ENCODE results near the gene KCNH3.
"Not testable (repeated sequence)": the region's sequence is repeated elsewhere in the genome, so short reads cannot be mapped to it uniquely, and the experiment has no call there.

KCNH3 gene

DNA sequence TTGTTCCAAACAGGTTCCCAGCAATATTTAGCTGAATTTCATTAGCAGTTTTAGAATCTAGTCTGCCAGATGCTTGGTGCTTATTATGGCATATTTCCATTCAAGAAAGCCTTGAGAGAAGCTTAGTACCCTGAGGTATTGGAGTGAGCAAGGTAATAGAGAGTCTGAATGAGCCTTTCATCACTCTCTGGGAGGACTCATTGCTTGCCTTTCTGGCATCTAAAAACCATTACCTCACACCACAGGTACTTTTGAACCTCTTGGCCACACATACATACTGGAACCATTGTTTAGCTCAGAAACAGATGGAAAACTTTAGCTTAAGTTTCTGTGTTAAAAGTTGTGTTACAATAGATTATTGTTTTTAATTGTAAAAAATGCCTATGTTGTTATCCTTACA lies 27.4 kb upstream of the KCNH3 start:
- no peak for TF ChIP-seq JUND (IDR thresholded peaks at IDR 0.05; ENCODE audit: low read depth)
- in situ Hi-C loops (cut with HindIII; ENCODE audit: low pct_unique_long_range_greater_than_20kb, low sequenced_read_pairs): no loop called here
- DNase-seq (ENCODE audit: low read depth in 1 of 2, low spot score in 1 of 2): no peak

DNA sequence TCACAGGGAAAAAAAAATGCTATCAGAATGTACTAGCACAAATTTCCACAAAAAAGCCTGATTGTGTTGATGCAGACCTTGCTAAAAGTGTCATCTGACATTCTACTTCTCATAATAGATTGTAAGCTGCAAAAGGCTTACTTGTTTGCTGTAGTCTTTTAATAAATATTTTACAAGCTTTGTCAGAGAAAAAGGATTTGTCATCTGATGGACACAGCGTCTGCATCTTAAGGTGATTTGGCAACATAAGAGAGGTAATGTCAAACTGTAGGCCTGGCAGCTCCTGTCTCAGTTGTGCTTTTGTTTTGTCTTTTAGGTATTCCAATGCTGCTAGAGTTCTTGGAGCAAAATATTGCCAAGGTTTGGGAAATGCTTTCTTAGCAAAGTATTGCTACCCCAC lies 26.3 kb upstream of the KCNH3 start:
- no peak for TF ChIP-seq JUND (IDR thresholded peaks at IDR 0.05; ENCODE audit: low read depth)
- in situ Hi-C loops (cut with HindIII; ENCODE audit: low pct_unique_long_range_greater_than_20kb, low sequenced_read_pairs): no loop called here
- DNase-seq (ENCODE audit: low read depth in 1 of 2, low spot score in 1 of 2): no peak

DNA sequence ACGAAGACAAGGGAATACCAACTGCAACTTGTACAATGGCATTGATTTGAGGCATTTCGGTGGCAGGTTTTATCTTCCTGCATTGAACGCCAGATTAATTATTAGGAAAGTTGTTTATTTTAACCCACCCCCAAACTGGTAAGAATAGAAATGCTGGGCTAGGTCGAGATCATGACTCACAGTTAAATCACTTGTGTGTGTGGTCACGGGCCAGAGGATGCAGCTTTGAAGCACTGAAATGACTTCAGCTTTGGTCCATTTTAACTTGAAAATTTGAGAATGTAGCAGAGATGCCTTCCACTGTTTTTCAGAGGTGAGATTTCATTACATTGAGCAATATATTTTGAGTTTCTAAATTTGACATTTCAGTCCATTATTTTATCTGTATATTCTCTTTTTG lies 23.6 kb upstream of the KCNH3 start:
- in situ Hi-C loops (cut with HindIII; ENCODE audit: low pct_unique_long_range_greater_than_20kb, low sequenced_read_pairs): no loop called here
- DNase-seq (ENCODE audit: low read depth in 1 of 2, low spot score in 1 of 2): no peak
- TF ChIP-seq JUND (IDR thresholded peaks at IDR 0.05; ENCODE audit: low read depth): no peak

DNA sequence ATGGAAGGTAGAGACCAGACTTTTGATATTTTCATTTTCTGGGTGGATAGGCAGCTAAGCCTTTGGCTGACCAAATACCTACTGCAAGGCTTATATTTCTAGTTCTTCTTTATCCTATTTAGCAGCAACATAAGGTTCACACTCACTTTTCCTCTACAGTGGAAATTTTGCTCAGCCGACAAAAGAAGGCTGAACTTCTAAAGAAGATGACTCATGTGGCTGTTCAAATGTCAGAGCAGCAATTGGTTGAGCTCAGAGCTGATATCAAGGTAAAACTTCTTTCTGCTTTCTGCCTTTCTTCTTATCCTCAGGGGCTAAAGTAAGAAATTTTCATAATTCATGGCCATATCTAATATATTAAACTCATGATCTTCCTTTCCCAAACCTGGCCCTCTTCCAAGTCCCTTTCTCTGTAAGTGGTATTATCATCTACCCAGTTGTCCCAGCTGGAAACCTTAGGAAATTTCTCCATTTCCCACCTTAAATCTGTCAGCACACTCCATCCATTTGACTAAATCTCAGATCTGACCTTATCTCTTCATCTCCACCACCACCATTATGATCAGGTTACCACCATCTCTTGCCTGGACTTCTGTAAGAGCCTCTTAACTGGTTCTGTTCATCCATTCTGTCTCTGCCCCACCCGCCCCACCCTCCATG lies 19.8 kb upstream of the KCNH3 start:
- DNase-seq (ENCODE audit: low read depth in 1 of 2, low spot score in 1 of 2): no peak
- in situ Hi-C loops (cut with HindIII; ENCODE audit: low pct_unique_long_range_greater_than_20kb, low sequenced_read_pairs): no loop called here
- TF ChIP-seq JUND (IDR thresholded peaks at IDR 0.05; ENCODE audit: low read depth): no peak

DNA sequence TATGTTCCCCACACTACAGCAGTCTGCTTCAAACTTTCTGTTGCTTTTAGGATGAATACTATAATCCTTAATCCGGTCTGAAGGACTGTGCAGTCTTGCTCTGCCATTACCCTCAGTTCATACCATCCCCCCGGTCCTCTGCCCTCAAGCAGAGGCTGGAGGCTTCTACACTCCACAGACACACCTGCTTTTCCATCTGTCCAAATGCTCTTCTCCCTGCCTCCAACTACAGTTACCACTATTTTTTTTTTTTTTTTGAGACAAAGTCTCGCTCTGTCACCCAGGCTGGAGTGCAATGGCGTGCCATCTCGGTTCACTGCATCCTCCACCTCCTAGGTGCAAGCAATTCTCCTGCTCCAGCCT lies 19.3 kb upstream of the KCNH3 start:
- in situ Hi-C loops (cut with HindIII; ENCODE audit: low pct_unique_long_range_greater_than_20kb, low sequenced_read_pairs): no loop called here
- no peak for DNase-seq (ENCODE audit: low read depth in 1 of 2, low spot score in 1 of 2)
- TF ChIP-seq JUND (IDR thresholded peaks at IDR 0.05; ENCODE audit: low read depth): no peak

DNA sequence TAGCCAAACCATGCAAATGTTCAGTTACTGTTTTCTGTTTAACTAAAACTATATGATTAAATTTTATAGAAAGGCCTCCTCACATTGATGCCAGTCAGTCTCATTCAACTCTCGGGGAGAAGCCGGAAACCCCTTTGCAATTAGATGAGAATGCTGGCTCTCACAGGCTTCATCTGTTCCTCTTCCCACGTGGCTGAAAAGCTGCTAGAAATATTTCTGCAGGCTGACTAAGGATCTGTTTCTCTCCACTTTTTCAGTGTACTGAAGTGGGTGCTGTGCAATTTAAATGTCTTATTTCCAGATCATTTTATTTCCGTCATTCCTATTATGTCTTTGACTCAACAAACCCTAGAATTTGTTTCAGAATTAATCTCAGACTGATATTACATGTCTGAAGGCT lies 17.4 kb upstream of the KCNH3 start:
- no peak for DNase-seq (ENCODE audit: low read depth in 1 of 2, low spot score in 1 of 2)
- in situ Hi-C loops (cut with HindIII; ENCODE audit: low pct_unique_long_range_greater_than_20kb, low sequenced_read_pairs): no loop called here
- TF ChIP-seq JUND (IDR thresholded peaks at IDR 0.05; ENCODE audit: low read depth): no peak

DNA sequence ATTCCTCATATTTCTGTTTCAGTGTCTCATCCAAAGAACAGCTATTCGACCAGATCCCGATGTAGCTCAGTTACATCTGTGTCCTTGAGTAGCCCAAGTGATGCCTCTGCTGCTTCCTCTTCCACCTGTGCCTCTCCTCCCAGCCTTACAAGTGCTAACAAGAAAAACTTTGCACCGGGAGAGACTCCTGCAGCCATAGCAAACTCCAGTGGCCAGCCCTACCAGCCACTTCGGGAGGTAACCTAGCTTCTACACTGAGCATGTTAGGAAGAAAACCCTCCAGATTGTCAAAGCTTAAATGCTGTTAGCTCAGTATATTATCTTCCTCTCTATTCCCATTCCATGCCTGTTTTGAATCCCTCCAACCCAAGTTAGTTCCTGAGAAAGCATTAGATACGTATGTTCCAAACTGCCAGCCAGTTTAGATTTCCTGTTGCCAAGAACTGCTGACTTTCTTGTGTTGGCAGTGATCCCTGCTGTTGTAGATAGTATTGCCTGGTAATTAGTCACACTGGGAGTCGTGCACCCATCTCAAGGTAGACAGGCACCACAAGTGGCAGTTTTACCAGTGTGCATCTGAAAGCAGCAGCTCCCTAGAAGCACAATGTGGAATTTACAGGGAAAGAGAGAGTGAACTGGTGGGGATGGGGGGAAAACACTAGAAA lies 14.0 kb upstream of the KCNH3 start:
- in situ Hi-C loops (cut with HindIII; ENCODE audit: low pct_unique_long_range_greater_than_20kb, low sequenced_read_pairs): no loop called here
- no peak for TF ChIP-seq JUND (IDR thresholded peaks at IDR 0.05; ENCODE audit: low read depth)
- no peak for DNase-seq (ENCODE audit: low read depth in 1 of 2, low spot score in 1 of 2)

DNA sequence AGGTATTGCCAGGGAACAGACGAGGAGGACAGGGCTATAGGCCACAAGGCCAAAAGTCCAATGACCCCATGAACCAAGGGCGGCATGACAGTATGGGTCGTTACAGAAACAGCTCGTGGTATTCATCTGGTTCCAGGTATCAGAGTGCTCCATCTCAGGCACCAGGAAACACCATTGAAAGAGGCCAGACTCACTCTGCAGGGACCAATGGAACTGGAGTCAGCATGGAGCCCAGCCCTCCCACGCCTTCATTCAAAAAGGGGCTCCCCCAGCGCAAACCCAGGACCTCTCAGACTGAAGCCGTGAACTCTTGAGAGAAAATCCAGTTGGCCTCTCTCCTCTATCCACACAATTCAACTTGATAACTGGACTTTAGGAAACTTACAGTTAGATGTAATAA lies 12.9 kb upstream of the KCNH3 start:
- in situ Hi-C loops (cut with HindIII; ENCODE audit: low pct_unique_long_range_greater_than_20kb, low sequenced_read_pairs): no loop called here
- no peak for TF ChIP-seq JUND (IDR thresholded peaks at IDR 0.05; ENCODE audit: low read depth)
- DNase-seq (ENCODE audit: low read depth in 1 of 2, low spot score in 1 of 2): no peak

DNA sequence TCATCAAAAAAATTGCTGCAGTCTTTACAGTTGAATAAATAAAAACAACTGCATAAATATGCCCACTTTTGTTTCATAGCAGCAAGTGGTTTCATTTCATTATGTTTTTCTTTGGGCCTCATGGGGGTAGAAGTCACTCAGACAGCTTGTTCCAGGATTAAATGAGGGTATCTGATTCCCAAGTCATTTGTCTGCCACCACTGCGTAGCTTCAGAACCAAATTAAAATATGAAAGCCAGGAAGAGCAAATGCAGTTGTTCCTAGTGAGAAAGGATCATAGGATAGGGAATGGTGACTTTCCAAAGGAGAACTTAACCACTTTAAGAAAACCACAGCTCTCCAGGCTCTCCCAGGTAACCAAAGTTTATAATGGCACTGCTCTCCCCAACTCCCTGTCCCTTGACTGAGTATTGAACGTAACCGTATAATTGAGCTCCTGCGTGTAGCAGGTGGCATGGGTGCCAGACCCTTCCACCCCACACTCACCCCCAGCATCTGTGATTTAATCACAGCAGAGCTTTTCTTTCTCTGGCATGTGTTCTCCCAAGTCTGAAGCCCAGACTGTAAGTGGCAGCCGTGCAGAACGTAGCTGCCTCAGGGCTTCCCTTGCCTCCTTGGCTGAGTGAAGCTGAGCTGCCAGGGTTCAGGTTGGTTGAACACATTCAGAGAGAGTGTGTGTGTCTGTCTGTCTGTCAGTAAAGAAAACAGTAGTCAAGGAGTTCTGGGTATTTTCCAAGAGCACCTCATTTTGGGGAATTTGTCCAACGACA lies 11.3 kb upstream of the KCNH3 start:
- no peak for DNase-seq (ENCODE audit: low read depth in 1 of 2, low spot score in 1 of 2)
- in situ Hi-C loops (cut with HindIII; ENCODE audit: low pct_unique_long_range_greater_than_20kb, low sequenced_read_pairs): no loop called here
- no peak for TF ChIP-seq JUND (IDR thresholded peaks at IDR 0.05; ENCODE audit: low read depth)

DNA sequence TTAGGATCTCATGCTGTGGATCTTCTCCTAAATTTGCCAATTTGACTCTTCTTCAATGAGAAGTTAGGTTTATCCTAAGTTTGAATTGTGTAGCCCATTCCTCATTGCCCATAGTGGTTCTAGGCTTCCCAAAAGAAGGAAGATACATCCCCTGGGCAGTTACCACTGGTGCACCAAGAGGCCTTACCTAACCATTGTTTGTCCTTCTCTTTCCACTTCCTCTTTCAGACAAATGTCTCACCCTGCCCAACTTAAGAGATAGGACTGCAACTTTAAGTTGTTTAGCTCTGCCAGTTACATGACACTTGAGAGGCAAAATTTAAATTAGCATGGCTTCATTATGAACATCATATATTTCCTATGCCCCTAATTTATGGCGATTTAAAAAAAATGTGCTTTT lies 9.4 kb upstream of the KCNH3 start:
- DNase-seq (ENCODE audit: low read depth in 1 of 2, low spot score in 1 of 2): no peak
- TF ChIP-seq JUND (IDR thresholded peaks at IDR 0.05; ENCODE audit: low read depth): no peak
- in situ Hi-C loops (cut with HindIII; ENCODE audit: low pct_unique_long_range_greater_than_20kb, low sequenced_read_pairs): no loop called here

DNA sequence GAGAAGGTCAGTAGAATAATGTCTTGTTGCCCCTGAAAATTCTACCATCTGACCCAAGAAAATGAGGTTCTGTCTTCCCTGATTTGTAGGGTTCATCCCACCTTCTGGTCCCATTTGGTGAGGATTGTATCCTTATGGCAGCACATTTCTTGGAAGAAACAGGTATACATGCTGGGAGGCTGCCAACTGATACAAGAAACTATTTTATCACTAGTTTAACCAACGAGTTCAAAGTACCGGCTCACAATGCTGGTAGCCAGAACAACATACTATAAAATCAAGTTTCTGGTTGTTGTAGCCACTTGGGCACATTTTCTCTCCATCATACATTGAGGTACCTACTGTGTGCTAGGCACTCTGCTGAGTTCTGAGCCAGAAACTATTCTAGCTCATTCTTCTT lies 7.1 kb upstream of the KCNH3 start:
- DNase-seq (ENCODE audit: low read depth in 1 of 2, low spot score in 1 of 2): no peak
- TF ChIP-seq JUND (IDR thresholded peaks at IDR 0.05; ENCODE audit: low read depth): no peak
- in situ Hi-C loops (cut with HindIII; ENCODE audit: low pct_unique_long_range_greater_than_20kb, low sequenced_read_pairs): no loop called here

DNA sequence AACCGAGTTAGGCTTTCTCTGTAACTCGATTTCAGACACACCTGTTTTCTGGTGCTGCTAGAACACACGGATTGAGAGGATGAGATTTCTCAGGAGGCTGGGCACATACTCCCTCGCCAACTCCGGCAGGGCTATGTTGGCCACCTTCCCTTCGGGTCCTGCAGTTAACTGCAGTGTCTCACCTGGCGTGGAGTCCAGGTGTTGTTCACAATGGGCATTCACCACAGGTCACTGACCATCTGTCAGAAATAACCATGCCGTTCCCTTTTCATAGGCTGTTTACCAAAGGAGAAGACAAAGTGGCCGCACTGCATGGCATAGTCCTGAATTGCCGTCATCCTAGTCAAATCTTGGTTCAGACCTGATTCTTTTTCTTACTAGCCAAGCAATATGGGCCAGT lies 5.5 kb upstream of the KCNH3 start:
- in situ Hi-C loops (cut with HindIII; ENCODE audit: low pct_unique_long_range_greater_than_20kb, low sequenced_read_pairs): no loop called here
- no peak for TF ChIP-seq JUND (IDR thresholded peaks at IDR 0.05; ENCODE audit: low read depth)
- DNase-seq (ENCODE audit: low read depth in 1 of 2, low spot score in 1 of 2): no peak

DNA sequence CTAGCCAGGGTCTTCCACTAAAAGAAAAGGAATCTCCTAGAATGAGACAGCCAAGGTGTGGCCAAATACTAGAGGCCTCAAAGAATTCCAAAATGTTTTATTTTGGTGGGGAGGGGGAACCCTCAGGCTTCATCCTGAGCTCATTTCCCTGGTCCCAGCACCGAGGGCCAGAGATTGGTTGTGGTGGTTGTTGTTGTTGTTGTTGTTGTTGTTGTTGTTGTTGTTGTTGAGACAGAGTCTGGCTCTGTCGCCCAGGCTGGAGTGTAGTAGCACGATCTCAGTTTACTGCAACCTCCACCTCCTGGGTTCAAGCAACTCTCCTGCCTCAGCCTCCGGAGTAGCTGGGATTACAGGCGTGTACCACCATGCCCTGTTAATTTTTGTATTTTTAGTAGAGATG lies 4.7 kb upstream of the KCNH3 start:
- in situ Hi-C loops (cut with HindIII; ENCODE audit: low pct_unique_long_range_greater_than_20kb, low sequenced_read_pairs); DNase-seq (ENCODE audit: low read depth in 1 of 2, low spot score in 1 of 2): not testable (repeated sequence)
